WERI-Rb-1 (cell line): Measurements from ENCODE around the gene UTP14A.
A peak's percentile ranks its signal among the peaks of the same experiment; 100 is the strongest.

ENCODE experiments used
- DNase-seq: peaks from one replicate; pipeline ENCODE4 v3.0.0-alpha.2; 2020
- H3K27ac ChIP-seq: fragments of 250-450 bp; sonication (Bioruptor Pico); 2 replicates; pipeline ENCODE4 v1.5.1; 2020; ENCODE audit warnings: mild to moderate bottlenecking, moderate library complexity
- H3K27me3 ChIP-seq: fragments of 250-450 bp; sonication (Bioruptor Pico); 2 replicates; pipeline ENCODE4 v1.5.1; 2021; ENCODE audit warnings: mild to moderate bottlenecking, low read depth, moderate library complexity; ENCODE audit not compliant: insufficient read depth, severe bottlenecking
- H3K36me3 ChIP-seq: fragments of 250-450 bp; sonication (Bioruptor Pico); 2 replicates; pipeline ENCODE4 v1.5.1; 2020; ENCODE audit warnings: mild to moderate bottlenecking, moderate library complexity
- H3K4me3 ChIP-seq: 2 replicates; pipeline ENCODE4 v1.5.1; 2011; ENCODE audit warnings: low read depth, mild to moderate bottlenecking, control low read depth, low read length
- H3K9me3 ChIP-seq: fragments of 250-450 bp; sonication (Bioruptor Pico); 2 replicates; pipeline ENCODE4 v1.5.1; 2021; ENCODE audit warnings: mild to moderate bottlenecking, moderate library complexity; ENCODE audit not compliant: severe bottlenecking
- CTCF ChIP-seq: IDR thresholded peaks from 2 replicates; pipeline ENCODE4 v1.5.1; 2011; ENCODE audit warnings: low read depth, mild to moderate bottlenecking, control low read depth, inconsistent platforms, low read length

The UTP14A gene

GRCh38 chrX:129931411-129932015 is 25.5 kb downstream of the UTP14A start:
- Histone ChIP-seq H3K27ac (peak overlapping the region; percentile 84), H3K36me3 (peaks cover 8% of the 10 kb centered on the region), H3K27me3 (peaks cover 8% of the 10 kb centered on the region), H3K9me3 (no peaks in the 10 kb centered on the region), H3K4me3 (peak overlapping the region; percentile 44)
- TF ChIP-seq CTCF = no peak
- peak; percentile 90 for DNase-seq

- Histone ChIP-seq H3K4me3 (peak overlapping the region; percentile 44), H3K27me3 (peaks cover 8% of the 10 kb centered on the region), H3K9me3 (no peaks in the 10 kb centered on the region), H3K27ac (peak overlapping the region; percentile 84), H3K36me3 (peaks cover 5% of the 10 kb centered on the region; the same call in 1 of the 2 replicates)
- DNase-seq = peak; percentile 92
- TF ChIP-seq CTCF = no peak
Measured at GRCh38 chrX:129932016-129932820, 26.3 kb downstream of the UTP14A start.

- TF ChIP-seq CTCF = no peak
- H3K27ac ChIP-seq = no peak overlapping the region
- H3K9me3 ChIP-seq = no peaks in the 10 kb centered on the region
- peaks cover 8% of the 10 kb centered on the region for H3K27me3 ChIP-seq
- DNase-seq = peak; percentile 43
- peaks cover under 1% of the 10 kb centered on the region; the same call in 1 of the 2 replicates for H3K36me3 ChIP-seq
- H3K4me3 ChIP-seq = peak overlapping the region; percentile 37
Measured at GRCh38 chrX:129932821-129933321, 26.9 kb downstream of the UTP14A start.

- no peak for TF ChIP-seq CTCF
- DNase-seq = no peak
- Histone ChIP-seq H3K9me3 (no peaks in the 10 kb centered on the region), H3K27me3 (peaks cover 9% of the 10 kb centered on the region), H3K27ac (no peak overlapping the region), H3K36me3 (no peaks in the 10 kb centered on the region), H3K4me3 (no peak overlapping the region)
Measured at GRCh38 chrX:129933700-129934099, 27.7 kb downstream of the UTP14A start.

- DNase-seq = no peak
- Histone ChIP-seq H3K27me3 (peaks cover 11% of the 10 kb centered on the region), H3K36me3 (no peaks in the 10 kb centered on the region), H3K27ac (no peak overlapping the region), H3K4me3 (no peak overlapping the region), H3K9me3 (no peaks in the 10 kb centered on the region)
- TF ChIP-seq CTCF = no peak
Measured at GRCh38 chrX:129934461-129934860, 28.5 kb downstream of the UTP14A start.
